Measurements from ENCODE around the gene MICAL2. TPM values are rescaled to one million over a fixed set of nuclear protein-coding genes. Genes with fewer than 3 reads are reported as not detected.

Gene MICAL2
- polyA plus RNA-seq, 4 donors: 15.9 to 41.1 (median 25.6) TPM

DNA sequence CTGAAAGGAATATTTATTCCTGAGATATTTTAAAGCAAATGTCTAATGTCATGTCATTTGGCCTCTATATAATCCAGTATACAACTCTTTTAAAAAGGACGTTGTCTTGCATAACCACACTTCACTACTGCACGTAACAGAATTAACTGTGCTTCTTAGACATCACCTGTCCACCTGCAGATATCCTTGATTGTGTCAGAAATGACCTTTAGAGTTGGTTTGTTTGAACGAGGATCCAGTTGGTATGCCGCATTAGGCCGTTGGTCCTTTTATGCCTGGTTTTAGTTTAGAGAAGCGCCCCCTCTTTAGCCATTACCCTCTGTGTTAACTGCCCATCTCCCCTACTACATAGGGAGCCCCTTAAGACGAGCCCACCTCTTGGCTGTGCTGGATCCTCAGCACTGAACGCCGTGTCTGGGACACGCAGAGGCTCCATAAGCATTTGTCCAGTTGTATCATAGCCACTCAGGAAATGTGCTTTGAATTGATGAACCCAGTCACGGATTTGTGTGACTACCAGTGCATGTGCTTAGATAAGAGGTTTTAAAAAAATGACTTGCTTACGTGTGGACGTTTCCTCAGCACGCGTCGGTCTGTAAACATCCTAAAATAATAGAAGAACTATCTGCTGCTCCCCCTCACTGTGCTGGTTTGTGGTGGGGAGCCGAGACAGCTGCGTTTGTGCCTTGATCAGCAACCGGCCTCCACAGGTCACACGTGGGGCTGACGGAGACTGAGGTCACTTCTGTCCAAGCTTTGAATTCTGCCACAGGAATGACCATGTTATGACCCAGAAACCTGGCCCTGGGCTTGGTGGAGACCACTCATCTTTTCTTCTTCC lies 4.0 kb downstream of the MICAL2 start:
- WGBS, 3 donors: 70 to 81% (median 80%) methylated on average over 21 of the region's 21 CpGs
- DNase-seq (peak in 1 of 2 donors; percentile 59), FAIRE-seq (no peak)
- Histone ChIP-seq H3K27me3 (ENCODE audit: control insufficient read depth in 3 of 3, insufficient read depth in 3 of 3, low read length in 3 of 3) (peaks cover 0 to 4% (median 0%) of the 10 kb centered on the region in 3 donors), H3K4me3 (ENCODE audit: low read depth in 1 of 3, low read length in 3 of 3) (no peak overlapping the region), H3K36me3 (ENCODE audit: control insufficient read depth in 3 of 3, insufficient read depth in 2 of 3, low read depth in 1 of 3, low read length in 3 of 3) (peaks cover 0 to 22% (median 0%) of the 10 kb centered on the region in 3 donors), H3K4me1 (ENCODE audit: control insufficient read depth in 3 of 3, insufficient read depth in 2 of 3, low read depth in 1 of 3, low read length in 2 of 3) (peaks cover 2 to 43% (median 9%) of the 10 kb centered on the region in 3 donors), H3K9me3 (ENCODE audit: control insufficient read depth in 2 of 2, insufficient read depth in 1 of 2, low read depth in 1 of 2, low read length in 1 of 2) (no peaks in the 10 kb centered on the region), H3K27ac (ENCODE audit: low read depth in 1 of 3, low read length in 2 of 3) (peak overlapping the region in 2 of 3 donors; percentile 47 to 63)

DNA sequence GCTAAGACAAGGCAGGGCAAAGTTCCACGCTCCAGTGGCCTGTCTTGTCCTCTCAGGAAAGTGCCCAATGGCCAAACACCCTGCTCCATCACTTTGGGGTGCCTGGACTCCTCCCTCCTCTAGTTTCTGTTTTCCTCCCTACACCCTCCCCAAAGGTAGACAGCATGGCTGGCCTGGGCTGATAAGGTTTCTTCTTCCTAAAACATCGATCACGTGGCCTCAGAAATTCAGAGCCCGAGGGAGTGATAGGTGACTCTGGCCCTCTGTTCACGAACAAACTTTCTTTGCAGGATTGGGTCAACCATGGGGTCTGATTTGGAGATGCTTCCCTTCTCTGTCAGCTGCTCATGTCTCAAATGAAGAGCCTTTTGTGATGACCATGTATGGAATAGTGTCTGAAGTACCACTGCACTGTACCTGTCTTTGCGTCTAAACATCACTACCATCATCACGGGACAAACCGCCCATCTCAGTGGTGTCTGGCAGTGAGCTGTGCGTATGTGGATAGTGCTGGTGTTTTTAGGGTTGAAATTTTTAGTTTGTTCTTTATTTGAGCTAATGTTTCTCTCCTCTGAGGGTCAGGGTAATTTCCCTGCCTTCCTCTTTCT lies 6.1 kb downstream of the MICAL2 start:
- H3K4me1 ChIP-seq (ENCODE audit: control insufficient read depth in 3 of 3, insufficient read depth in 2 of 3, low read depth in 1 of 3, low read length in 2 of 3): peaks cover 5 to 49% (median 7%) of the 10 kb centered on the region in 3 donors
- H3K36me3 ChIP-seq (ENCODE audit: control insufficient read depth in 3 of 3, insufficient read depth in 2 of 3, low read depth in 1 of 3, low read length in 3 of 3): peaks cover 0 to 29% (median 0%) of the 10 kb centered on the region in 3 donors
- WGBS, 3 donors: 89 to 93% (median 90%) methylated on average over 9 of the region's 9 CpGs
- DNase-seq: no peak
- no peak overlapping the region for H3K27ac ChIP-seq (ENCODE audit: low read depth in 1 of 3, low read length in 2 of 3)
- H3K4me3 ChIP-seq (ENCODE audit: low read depth in 1 of 3, low read length in 3 of 3): no peak overlapping the region
- H3K27me3 ChIP-seq (ENCODE audit: control insufficient read depth in 3 of 3, insufficient read depth in 3 of 3, low read length in 3 of 3): no peaks in the 10 kb centered on the region
- no peak for FAIRE-seq
- no peaks in the 10 kb centered on the region for H3K9me3 ChIP-seq (ENCODE audit: control insufficient read depth in 2 of 2, insufficient read depth in 1 of 2, low read depth in 1 of 2, low read length in 1 of 2)

DNA sequence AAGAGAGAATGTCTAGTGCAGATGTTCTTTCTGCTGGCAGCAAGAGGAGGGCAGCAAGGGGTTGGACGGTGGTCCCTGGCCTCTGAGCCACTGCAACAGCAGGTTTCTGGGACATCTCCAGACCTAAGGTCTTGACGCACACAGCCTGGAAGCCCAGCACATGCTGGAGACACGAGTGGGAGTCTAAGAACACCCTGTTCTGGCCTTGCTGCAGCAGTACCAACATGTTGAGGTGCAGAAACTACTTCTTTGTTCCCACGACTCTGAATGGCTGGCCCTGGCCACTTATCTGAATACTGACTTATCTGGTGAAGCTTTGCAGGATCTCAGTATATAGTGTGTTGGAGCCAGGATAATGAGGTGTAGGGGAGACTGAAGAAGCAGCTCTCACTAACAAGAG lies 6.8 kb downstream of the MICAL2 start:
- Histone ChIP-seq H3K27ac (ENCODE audit: low read depth in 1 of 3, low read length in 2 of 3) (peak overlapping the region in 1 of 3 donors; percentile 14), H3K27me3 (ENCODE audit: control insufficient read depth in 3 of 3, insufficient read depth in 3 of 3, low read length in 3 of 3) (no peaks in the 10 kb centered on the region), H3K4me3 (ENCODE audit: low read depth in 1 of 3, low read length in 3 of 3) (no peak overlapping the region), H3K9me3 (ENCODE audit: control insufficient read depth in 2 of 2, insufficient read depth in 1 of 2, low read depth in 1 of 2, low read length in 1 of 2) (no peaks in the 10 kb centered on the region), H3K36me3 (ENCODE audit: control insufficient read depth in 3 of 3, insufficient read depth in 2 of 3, low read depth in 1 of 3, low read length in 3 of 3) (peaks cover 0 to 31% (median 0%) of the 10 kb centered on the region in 3 donors), H3K4me1 (ENCODE audit: control insufficient read depth in 3 of 3, insufficient read depth in 2 of 3, low read depth in 1 of 3, low read length in 2 of 3) (peaks cover 0 to 44% (median 7%) of the 10 kb centered on the region in 3 donors)
- DNase-seq (no peak), FAIRE-seq (no peak)
- 72 to 79% (median 72%) methylated on average over 4 of the region's 4 CpGs for WGBS, 3 donors

DNA sequence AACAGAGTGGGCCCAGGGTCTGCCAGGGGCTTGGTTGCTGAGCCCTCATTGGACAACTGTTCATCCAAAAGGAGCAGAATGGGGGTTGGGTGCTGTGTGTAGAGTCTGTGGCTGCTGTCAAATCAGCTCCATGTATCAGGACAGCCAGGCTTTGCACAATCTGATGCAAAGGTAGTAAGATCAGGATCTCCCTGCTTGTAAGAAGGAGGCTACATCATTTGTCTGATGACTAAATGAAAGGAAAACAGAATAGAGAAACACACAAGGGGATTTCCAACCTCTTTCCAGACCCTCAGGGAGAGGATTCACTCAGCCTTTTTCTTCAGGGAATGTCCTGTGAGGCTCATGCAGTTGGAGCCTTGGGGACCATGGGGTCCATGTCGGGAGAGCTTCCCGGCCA lies 7.2 kb downstream of the MICAL2 start:
- no peak for DNase-seq
- H3K4me1 ChIP-seq (ENCODE audit: control insufficient read depth in 3 of 3, insufficient read depth in 2 of 3, low read depth in 1 of 3, low read length in 2 of 3): peaks cover 0 to 44% (median 7%) of the 10 kb centered on the region in 3 donors
- H3K27ac ChIP-seq (ENCODE audit: low read depth in 1 of 3, low read length in 2 of 3): peak overlapping the region in 1 of 3 donors; percentile 14
- no peak overlapping the region for H3K4me3 ChIP-seq (ENCODE audit: low read depth in 1 of 3, low read length in 3 of 3)
- 89 to 100% (median 89%) methylated on average over 2 of the region's 2 CpGs for whole genome bisulfite sequencing, 3 donors
- no peaks in the 10 kb centered on the region for H3K9me3 ChIP-seq (ENCODE audit: control insufficient read depth in 2 of 2, insufficient read depth in 1 of 2, low read depth in 1 of 2, low read length in 1 of 2)
- FAIRE-seq: no peak
- peaks cover 0 to 31% (median 0%) of the 10 kb centered on the region in 3 donors for H3K36me3 ChIP-seq (ENCODE audit: control insufficient read depth in 3 of 3, insufficient read depth in 2 of 3, low read depth in 1 of 3, low read length in 3 of 3)
- H3K27me3 ChIP-seq (ENCODE audit: control insufficient read depth in 3 of 3, insufficient read depth in 3 of 3, low read length in 3 of 3): no peaks in the 10 kb centered on the region

DNA sequence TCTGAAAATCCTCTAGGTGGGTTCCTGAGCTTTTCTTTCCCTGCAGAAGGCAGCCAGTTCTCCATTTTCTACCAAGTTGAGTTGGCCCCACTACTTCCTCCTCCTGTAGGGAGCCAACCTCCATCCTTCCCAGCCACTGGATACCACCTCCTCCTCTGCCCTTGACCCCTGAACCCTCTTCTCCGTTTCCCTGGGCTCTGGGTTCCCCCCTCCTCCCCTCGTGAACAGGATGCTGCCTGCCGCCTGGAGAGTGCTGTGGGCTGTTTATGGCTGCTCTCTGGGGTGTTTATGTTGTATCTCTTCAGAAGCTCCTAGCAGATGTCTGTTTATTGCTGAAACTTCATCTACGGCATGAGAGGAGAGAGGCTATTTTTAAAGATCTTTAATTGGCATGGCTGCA lies 8.6 kb downstream of the MICAL2 start:
- peaks cover 0 to 27% (median 0%) of the 10 kb centered on the region in 3 donors for H3K36me3 ChIP-seq (ENCODE audit: control insufficient read depth in 3 of 3, insufficient read depth in 2 of 3, low read depth in 1 of 3, low read length in 3 of 3)
- DNase-seq: peak in 1 of 2 donors; percentile 56
- H3K4me3 ChIP-seq (ENCODE audit: low read depth in 1 of 3, low read length in 3 of 3): no peak overlapping the region
- peaks cover 0 to 40% (median 7%) of the 10 kb centered on the region in 3 donors for H3K4me1 ChIP-seq (ENCODE audit: control insufficient read depth in 3 of 3, insufficient read depth in 2 of 3, low read depth in 1 of 3, low read length in 2 of 3)
- no peaks in the 10 kb centered on the region for H3K27me3 ChIP-seq (ENCODE audit: control insufficient read depth in 3 of 3, insufficient read depth in 3 of 3, low read length in 3 of 3)
- H3K27ac ChIP-seq (ENCODE audit: low read depth in 1 of 3, low read length in 2 of 3): peak overlapping the region in 2 of 3 donors; percentile 53 to 83
- 40 to 68% (median 57%) methylated on average over 4 of the region's 4 CpGs for whole genome bisulfite sequencing, 3 donors
- no peak for FAIRE-seq
- no peaks in the 10 kb centered on the region for H3K9me3 ChIP-seq (ENCODE audit: control insufficient read depth in 2 of 2, insufficient read depth in 1 of 2, low read depth in 1 of 2, low read length in 1 of 2)

DNA sequence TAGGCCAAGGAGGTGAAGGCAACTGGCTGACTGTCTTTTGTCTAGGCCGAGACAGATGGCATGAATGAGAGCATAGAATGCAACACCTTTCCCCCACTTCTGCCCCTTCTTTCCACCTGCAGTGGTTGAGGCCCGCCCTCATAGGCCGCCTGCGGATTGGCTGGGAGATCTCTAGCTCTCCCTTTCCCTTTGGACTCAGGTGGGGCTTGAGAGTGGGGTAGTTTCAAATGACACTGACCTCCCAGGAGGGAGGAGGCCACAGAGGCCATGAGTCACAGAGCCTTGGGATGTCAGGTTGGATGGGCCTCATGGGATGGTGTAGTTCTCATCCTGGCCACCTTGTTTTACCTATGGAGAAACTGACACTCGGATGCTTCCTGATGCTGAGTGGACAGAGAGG lies 9.1 kb downstream of the MICAL2 start:
- Histone ChIP-seq H3K36me3 (ENCODE audit: control insufficient read depth in 3 of 3, insufficient read depth in 2 of 3, low read depth in 1 of 3, low read length in 3 of 3) (peaks cover 0 to 29% (median 0%) of the 10 kb centered on the region in 3 donors), H3K27ac (ENCODE audit: low read depth in 1 of 3, low read length in 2 of 3) (peak overlapping the region; percentile 25 to 83 (median 45)), H3K4me3 (ENCODE audit: low read depth in 1 of 3, low read length in 3 of 3) (no peak overlapping the region), H3K27me3 (ENCODE audit: control insufficient read depth in 3 of 3, insufficient read depth in 3 of 3, low read length in 3 of 3) (no peaks in the 10 kb centered on the region), H3K4me1 (ENCODE audit: control insufficient read depth in 3 of 3, insufficient read depth in 2 of 3, low read depth in 1 of 3, low read length in 2 of 3) (peaks cover 0 to 34% (median 7%) of the 10 kb centered on the region in 3 donors), H3K9me3 (ENCODE audit: control insufficient read depth in 2 of 2, insufficient read depth in 1 of 2, low read depth in 1 of 2, low read length in 1 of 2) (no peaks in the 10 kb centered on the region)
- DNase-seq: peak; percentile 64 to 89
- 65 to 88% (median 77%) methylated on average over 5 of the region's 5 CpGs for WGBS, 3 donors
- FAIRE-seq: no peak

DNA sequence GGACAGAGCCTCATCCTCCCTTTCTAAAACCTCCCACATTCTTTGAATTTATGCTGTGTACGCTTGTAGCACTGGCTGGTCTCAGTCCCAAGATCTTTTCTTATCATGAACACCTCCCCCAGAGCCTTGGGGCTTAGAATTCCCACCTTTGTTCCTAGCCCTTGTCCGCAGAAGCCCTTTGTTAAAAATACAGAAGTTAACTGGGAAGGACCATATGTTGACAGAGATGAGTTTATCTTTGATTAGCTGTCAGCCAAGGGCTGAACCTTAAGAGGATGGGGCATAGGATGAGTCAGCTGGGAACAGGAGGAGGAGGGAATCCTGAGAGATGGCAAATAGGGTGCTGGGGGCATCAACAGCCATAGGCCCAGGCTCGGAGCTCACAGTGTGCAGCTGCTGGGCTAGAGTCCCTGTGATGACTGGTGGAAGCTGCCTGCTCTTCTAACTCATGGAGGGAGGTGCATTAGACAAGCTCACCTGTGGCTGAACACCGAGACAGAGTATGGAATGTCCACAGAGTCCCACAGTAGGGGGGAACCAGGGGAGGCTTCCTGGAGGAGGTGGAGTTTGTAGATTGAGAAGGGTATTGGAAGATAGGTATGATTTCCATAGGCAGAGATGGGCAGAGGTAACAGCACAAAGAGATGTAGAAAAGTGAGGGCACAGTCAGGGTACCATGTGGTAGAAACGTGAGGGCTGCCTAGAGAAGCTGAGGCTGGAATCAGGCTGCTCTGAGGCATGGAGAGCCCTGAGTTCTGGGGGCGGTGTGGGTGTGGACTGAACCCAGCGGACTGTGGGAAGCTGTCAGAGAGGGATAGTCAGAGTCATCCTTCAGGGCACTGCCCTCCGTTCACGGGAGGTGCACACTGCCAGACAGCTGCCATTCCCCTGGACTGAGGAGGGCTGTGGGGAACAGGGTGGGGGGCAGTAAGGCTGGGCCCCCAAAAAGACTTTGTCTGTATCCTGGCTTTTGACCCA lies 9.9 kb downstream of the MICAL2 start:
- FAIRE-seq (no peak), DNase-seq (no peak)
- Histone ChIP-seq H3K27ac (ENCODE audit: low read depth in 1 of 3, low read length in 2 of 3) (peak overlapping the region in 2 of 3 donors; percentile 25 to 83), H3K36me3 (ENCODE audit: control insufficient read depth in 3 of 3, insufficient read depth in 2 of 3, low read depth in 1 of 3, low read length in 3 of 3) (peaks cover 0 to 26% (median 0%) of the 10 kb centered on the region in 3 donors), H3K9me3 (ENCODE audit: control insufficient read depth in 2 of 2, insufficient read depth in 1 of 2, low read depth in 1 of 2, low read length in 1 of 2) (no peaks in the 10 kb centered on the region), H3K27me3 (ENCODE audit: control insufficient read depth in 3 of 3, insufficient read depth in 3 of 3, low read length in 3 of 3) (no peaks in the 10 kb centered on the region), H3K4me1 (ENCODE audit: control insufficient read depth in 3 of 3, insufficient read depth in 2 of 3, low read depth in 1 of 3, low read length in 2 of 3) (peaks cover 3 to 39% (median 7%) of the 10 kb centered on the region in 3 donors), H3K4me3 (ENCODE audit: low read depth in 1 of 3, low read length in 3 of 3) (no peak overlapping the region)
- WGBS, 3 donors: 80 to 88% (median 88%) methylated on average over 9 of the region's 9 CpGs

DNA sequence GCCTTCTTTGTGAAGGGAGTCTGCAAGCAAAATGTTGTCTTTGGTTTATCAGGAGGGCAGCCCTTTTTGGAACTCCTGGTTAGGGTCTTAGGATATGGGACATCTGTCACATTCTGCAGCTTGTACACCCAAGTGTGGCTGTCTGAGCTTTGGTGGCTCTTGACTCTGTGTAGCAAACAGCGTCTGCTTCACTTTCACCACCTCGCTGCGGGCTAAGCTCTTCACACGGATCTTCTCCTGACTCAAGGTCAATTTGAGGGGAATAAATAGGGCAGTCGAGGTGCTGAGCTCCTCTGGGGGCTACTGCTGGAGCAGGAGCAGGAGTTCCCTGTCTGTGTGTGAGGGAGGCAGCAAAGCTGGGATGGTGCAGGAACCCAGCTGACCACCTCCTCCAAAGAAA lies 10.6 kb downstream of the MICAL2 start:
- Histone ChIP-seq H3K4me1 (ENCODE audit: control insufficient read depth in 3 of 3, insufficient read depth in 2 of 3, low read depth in 1 of 3, low read length in 2 of 3) (peaks cover 7 to 46% (median 8%) of the 10 kb centered on the region in 3 donors), H3K27ac (ENCODE audit: low read depth in 1 of 3, low read length in 2 of 3) (no peak overlapping the region), H3K36me3 (ENCODE audit: control insufficient read depth in 3 of 3, insufficient read depth in 2 of 3, low read depth in 1 of 3, low read length in 3 of 3) (peaks cover 0 to 26% (median 0%) of the 10 kb centered on the region in 3 donors), H3K4me3 (ENCODE audit: low read depth in 1 of 3, low read length in 3 of 3) (no peak overlapping the region), H3K9me3 (ENCODE audit: control insufficient read depth in 2 of 2, insufficient read depth in 1 of 2, low read depth in 1 of 2, low read length in 1 of 2) (no peaks in the 10 kb centered on the region), H3K27me3 (ENCODE audit: control insufficient read depth in 3 of 3, insufficient read depth in 3 of 3, low read length in 3 of 3) (no peaks in the 10 kb centered on the region)
- FAIRE-seq (no peak), DNase-seq (no peak)
- 81 to 86% (median 82%) methylated on average over 5 of the region's 5 CpGs for WGBS, 3 donors
